HG03575 (cell line): Measurements from ENCODE around the gene SELPLG.
"Not testable (repeated sequence)": the region's sequence is repeated elsewhere in the genome, so short reads cannot be mapped to it uniquely, and the experiment has no call there.

ENCODE experiments used
- ATAC-seq: cut with Tn5 transposase; IDR thresholded peaks from one replicate; pipeline ENCODE4 v1.9.1; 2021; ENCODE audit not compliant: unreplicated experiment, insufficient number of reproducible peaks, low FRiP score; ENCODE audit errors: extremely low read depth

Gene SELPLG

GRCh38 chr12:108641446-108642268 is 8.0 kb upstream of the SELPLG start:
- ATAC-seq: no peak

- ATAC-seq: no peak
Measured at GRCh38 chr12:108640802-108641445, 7.2 kb upstream of the SELPLG start.

GRCh38 chr12:108638997-108639822 is 5.5 kb upstream of the SELPLG start:
- ATAC-seq: no peak

DNA sequence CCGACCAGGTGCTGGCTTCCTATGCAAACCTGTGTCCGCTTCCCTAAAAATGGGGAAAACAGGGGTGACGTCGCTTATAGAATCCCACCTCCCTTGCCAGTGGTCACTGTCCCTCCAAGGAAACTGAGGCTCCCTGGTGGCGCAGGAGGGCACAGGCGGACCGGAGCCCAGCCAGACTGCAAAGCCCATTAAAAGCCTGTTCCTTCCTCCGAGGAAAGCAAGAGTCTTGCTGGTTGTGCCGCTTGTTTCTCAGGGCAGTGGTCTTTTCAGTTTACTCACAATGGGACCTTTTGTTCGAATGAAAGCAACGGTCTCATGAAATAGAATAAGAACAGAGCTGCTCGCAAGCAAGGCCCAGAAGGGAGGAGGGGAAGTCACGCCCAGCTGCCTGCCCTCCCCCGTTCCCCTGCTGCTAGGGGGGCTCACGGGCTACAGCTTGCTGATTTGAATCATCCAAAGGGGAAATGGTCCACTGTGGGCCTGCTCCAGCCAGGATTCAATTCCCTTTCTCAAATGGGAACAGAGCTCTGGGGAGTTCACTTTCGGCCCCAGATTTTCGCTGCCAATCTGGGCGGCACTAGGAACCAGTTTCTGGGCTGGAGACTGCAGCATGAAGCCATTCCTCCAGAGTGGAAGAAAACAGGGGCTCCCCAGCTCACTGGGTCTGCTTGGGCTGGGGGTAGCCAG is 4.6 kb upstream of the SELPLG start:
- ATAC-seq: no peak

DNA sequence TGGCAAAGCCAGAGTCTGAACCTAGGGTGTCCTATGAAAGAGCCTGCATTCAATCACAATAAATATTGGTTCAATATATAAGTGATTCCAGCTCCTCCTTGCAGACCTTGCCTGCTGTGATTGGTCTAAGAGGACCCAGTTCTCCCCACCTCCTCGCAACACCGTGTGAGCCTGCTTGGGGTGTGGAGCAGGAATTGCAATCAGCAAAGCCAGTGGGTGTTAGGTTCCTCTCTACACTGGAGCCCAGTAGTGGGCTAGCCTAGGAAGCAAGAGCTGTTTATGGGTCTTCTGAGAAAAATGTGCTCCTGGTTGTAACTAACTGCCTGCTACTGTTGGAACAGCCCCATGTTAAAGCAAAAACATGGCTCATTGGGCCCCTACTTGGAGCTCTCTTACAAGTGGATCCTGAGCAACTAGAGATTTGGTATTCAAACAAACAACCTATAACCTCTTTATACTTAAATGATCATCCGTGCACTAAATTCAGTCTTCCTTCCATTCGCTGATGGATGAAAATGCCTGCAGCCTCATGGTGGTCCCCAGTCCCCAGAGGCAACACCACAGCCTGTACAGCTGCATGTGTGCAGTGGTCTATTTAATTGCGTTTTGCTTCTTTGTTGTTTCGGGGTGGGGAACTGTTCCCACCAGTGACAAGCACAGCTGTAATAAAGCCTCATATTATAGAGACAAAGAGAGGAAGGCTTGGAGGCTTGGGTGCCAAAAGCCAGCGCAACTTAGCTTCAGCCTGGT is 3.7 kb upstream of the SELPLG start:
- ATAC-seq: no peak

GRCh38 chr12:108635997-108636808 is 2.5 kb upstream of the SELPLG start:
- ATAC-seq: no peak

DNA sequence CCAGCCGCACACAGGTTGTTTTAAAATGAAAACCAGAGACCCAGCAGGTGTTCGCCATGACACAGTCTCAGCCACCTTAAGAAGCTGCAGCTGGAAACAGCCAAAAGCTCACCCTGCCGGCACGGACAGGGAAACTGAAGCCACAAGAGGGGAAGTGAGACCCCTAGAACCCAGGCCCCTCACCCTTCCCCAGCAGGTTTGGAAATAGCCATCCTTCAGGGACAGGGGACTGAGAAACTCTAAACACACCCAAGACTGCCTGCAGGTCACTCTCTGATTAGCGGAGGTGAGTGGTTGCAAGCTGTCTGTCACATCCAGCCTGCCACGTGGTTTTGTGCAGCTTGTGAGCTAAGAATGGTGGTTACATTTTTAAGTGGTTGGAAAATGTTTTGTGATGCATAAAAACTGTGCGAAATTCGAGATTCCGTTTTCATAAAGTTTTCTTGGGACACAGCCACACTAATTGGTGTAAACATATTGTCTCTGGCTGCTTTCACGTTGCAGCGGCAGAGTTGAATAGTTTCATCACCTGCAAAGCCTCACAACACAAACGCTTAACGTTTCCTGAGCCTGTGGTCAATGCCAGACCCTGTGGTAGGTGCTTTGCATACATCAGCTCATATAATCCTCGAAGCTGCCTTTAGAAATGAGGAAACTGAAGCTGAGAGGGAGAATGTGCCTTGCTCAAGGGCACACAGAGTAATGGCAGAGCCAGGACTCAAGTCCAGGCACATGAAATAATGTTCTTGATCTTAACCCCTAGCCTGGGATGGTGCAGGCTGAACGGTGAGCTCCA is 1.7 kb upstream of the SELPLG start:
- peak; percentile 41 for ATAC-seq

DNA sequence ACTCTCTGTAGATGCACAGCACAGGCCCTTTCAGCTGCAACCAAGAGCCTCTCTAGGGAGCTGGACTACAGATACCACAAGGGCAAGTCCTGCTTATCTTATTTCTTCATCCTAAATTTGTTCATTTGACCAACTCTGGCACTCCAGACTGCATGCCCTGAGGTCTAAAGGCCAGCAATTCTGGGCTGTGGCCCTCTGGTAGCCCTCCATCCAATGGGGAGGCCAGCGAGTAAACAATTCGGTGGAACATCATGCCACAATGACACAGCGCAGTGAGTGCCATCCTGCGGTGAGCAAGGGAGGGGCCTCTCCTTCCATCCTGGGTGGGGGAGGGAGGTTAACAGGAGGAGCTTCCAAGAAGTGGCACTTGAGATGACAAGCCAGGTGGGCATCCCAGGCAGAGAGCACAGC is 652 bp upstream of the SELPLG start:
- ATAC-seq: no peak

DNA sequence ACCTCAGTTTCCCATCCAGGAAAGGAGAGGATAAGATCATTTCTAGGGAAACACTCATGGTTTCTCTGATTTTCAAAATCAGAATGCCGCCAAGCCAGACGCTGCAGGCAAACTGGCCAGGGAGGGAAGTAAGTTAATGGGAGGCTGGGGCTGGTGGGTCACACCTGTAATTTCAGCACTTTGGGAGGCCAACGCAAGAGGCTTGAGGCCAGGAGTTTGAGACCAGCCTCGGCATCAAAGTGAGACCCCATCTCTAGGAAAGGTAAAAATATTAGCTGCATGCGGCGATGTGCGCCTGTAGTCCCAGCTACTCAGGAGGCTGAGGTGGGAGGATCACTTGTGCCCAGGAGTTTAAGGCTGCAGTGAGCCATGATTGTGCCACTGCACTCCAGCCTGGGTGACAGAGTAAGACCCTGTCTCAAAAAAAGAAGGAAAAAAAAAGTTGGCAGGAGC is 587 bp downstream of the SELPLG start:
- no peak for ATAC-seq

DNA sequence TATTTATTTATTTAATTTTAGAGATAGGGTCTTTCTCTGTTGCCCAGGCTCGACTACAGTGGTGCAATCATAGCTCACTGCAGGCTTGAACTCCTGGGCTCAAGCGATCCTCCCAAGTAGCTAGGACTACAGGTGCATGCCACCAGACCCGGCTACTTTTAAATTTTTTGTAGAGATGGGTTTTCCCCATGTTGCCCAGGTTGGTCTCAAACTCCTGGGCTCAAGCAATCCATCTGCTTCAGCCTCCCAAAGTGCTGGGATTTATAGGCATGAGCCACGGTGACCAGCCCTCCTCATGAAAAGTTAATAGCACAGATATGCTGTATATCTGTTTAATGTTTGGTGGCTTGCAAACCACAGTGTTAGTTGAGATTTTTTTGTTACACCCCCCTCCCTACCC is 2.4 kb downstream of the SELPLG start:
- ATAC-seq: not testable (repeated sequence)

GRCh38 chr12:108630481-108631207 is 3.0 kb downstream of the SELPLG start:
- no peak for ATAC-seq

GRCh38 chr12:108629824-108630476 is 3.7 kb downstream of the SELPLG start:
- ATAC-seq: no peak

- no peak for ATAC-seq
Measured at GRCh38 chr12:108629151-108629550, 4.5 kb downstream of the SELPLG start.

- no peak for ATAC-seq
Measured at GRCh38 chr12:108627134-108627920, 6.4 kb downstream of the SELPLG start.

GRCh38 chr12:108625228-108625627 is 8.5 kb downstream of the SELPLG start:
- no peak for ATAC-seq
